Mesothelial cell of epicardium (in vitro differentiated cells): ENCODE data around the gene MAN1C1. TPM values are rescaled to one million over a fixed set of nuclear protein-coding genes. Genes with fewer than 3 reads are reported as not detected.
A peak's percentile ranks its signal among the peaks of the same experiment; 100 is the strongest.

Experiments used
- DNase-seq, 2 experiments: peaks; one replicate each; pipeline ENCODE4 v3.0.0; 2021; ENCODE audit warnings: low spot score in 2 of 2; ENCODE audit not compliant: unreplicated experiment in 2 of 2
- H3K27ac Mint-ChIP-seq: 2 replicates; pipeline ENCODE4 v1.8.0; 2021; ENCODE audit warnings: mixed read lengths
- H3K27me3 Mint-ChIP-seq: 2 replicates; pipeline ENCODE4 v1.8.0; 2021; ENCODE audit warnings: low read depth, mixed read lengths
- H3K36me3 Mint-ChIP-seq: 2 replicates; pipeline ENCODE4 v1.8.0; 2021; ENCODE audit warnings: mixed read lengths
- H3K4me1 Mint-ChIP-seq: 2 replicates; pipeline ENCODE4 v1.8.0; 2021; ENCODE audit warnings: mixed read lengths
- H3K4me3 Mint-ChIP-seq: 2 replicates; pipeline ENCODE4 v1.8.0; 2021; ENCODE audit warnings: mild to moderate bottlenecking, moderate library complexity, mixed read lengths
- H3K9me3 Mint-ChIP-seq: 2 replicates; pipeline ENCODE4 v1.8.0; 2021; ENCODE audit warnings: mixed read lengths
- CTCF ChIP-seq: fragments of 200-600 bp; sonication (generic); IDR thresholded peaks from one replicate; pipeline ENCODE4 v1.5.0; 2021; ENCODE audit warnings: antibody characterized with exemption; ENCODE audit not compliant: unreplicated experiment
- total RNA-seq: library from RNA; stranded (reverse); gene quantifications from 3 replicates; pipeline ENCODE4 v1.2.1, GENCODE V29; 2021

The MAN1C1 gene
- total RNA-seq, 1 donor from 2014 or later: 3.2 TPM

GRCh38 chr1:25796811-25797458 lies 180.3 kb downstream of the MAN1C1 start:
- DNase-seq: peak; percentile 72 to 90
- Mint-ChIP-seq H3K36me3 (no peaks in the 10 kb centered on the region), H3K9me3 (no peaks in the 10 kb centered on the region), H3K27me3 (peaks cover 11% of the 10 kb centered on the region), H3K4me3 (no peak overlapping the region), H3K27ac (no peak overlapping the region), H3K4me1 (peaks cover 21% of the 10 kb centered on the region)
- peak; percentile 70 for TF ChIP-seq CTCF

- peak; percentile 15 for TF ChIP-seq CTCF
- Mint-ChIP-seq H3K4me3 (no peak overlapping the region), H3K9me3 (no peaks in the 10 kb centered on the region), H3K36me3 (no peaks in the 10 kb centered on the region), H3K27me3 (peaks cover 8% of the 10 kb centered on the region), H3K27ac (no peak overlapping the region), H3K4me1 (peaks cover 23% of the 10 kb centered on the region)
- DNase-seq: no peak
These were observed 181.3 kb downstream of the MAN1C1 start for GRCh38 chr1:25797939-25798338.

- no peaks in the 10 kb centered on the region for H3K9me3 Mint-ChIP-seq
- no peak for DNase-seq
- H3K27me3 Mint-ChIP-seq: peaks cover 8% of the 10 kb centered on the region
- no peaks in the 10 kb centered on the region for H3K36me3 Mint-ChIP-seq
- no peak for TF ChIP-seq CTCF
- H3K27ac Mint-ChIP-seq: no peak overlapping the region
- H3K4me1 Mint-ChIP-seq: peaks cover 25% of the 10 kb centered on the region
- peak overlapping the region; percentile 65 for H3K4me3 Mint-ChIP-seq
These were observed 182.2 kb downstream of the MAN1C1 start for GRCh38 chr1:25798666-25799351.

- Mint-ChIP-seq H3K27ac (peak overlapping the region; percentile 50), H3K4me1 (peaks cover 25% of the 10 kb centered on the region), H3K36me3 (no peaks in the 10 kb centered on the region), H3K9me3 (no peaks in the 10 kb centered on the region), H3K27me3 (peaks cover 8% of the 10 kb centered on the region), H3K4me3 (peak overlapping the region; percentile 65)
- DNase-seq: no peak
- no peak for TF ChIP-seq CTCF
These were observed 182.9 kb downstream of the MAN1C1 start for GRCh38 chr1:25799352-25799934.

- no peaks in the 10 kb centered on the region for H3K9me3 Mint-ChIP-seq
- H3K4me3 Mint-ChIP-seq: peak within 1 kb of the TSS; percentile 79
- peaks cover 8% of the 10 kb centered on the region for H3K27me3 Mint-ChIP-seq
- no peak for DNase-seq
- TF ChIP-seq CTCF: no peak
- no peaks in the 10 kb centered on the region for H3K36me3 Mint-ChIP-seq
- peaks cover 24% of the 10 kb centered on the region for H3K4me1 Mint-ChIP-seq
- peak within 1 kb of the TSS; percentile 50 for H3K27ac Mint-ChIP-seq
These were observed 183.5 kb downstream of the MAN1C1 start, which contains the start of gene SELENON for GRCh38 chr1:25799935-25800702. Gene SELENON, plus strand, starts transcription at chr1:25800193. Its CDS starts 38 bp downstream, at chr1:25800231.
